ENCODE results near the gene ZNF622.

ZNF622 gene

GRCh38 chr5:16504571-16504970 is 39.0 kb upstream of the ZNF622 start:
- H3K4me3 ChIP-seq (ENCODE audit: low read depth, low read length) = no peak overlapping the region
- no peak for TF ChIP-seq CTCF (IDR thresholded peaks at IDR 0.05; ENCODE audit: borderline replicate concordance, insufficient read depth, low read depth, low read length)

- TF ChIP-seq CTCF (IDR thresholded peaks at IDR 0.05; ENCODE audit: borderline replicate concordance, insufficient read depth, low read depth, low read length) = no peak
- H3K4me3 ChIP-seq (ENCODE audit: low read depth, low read length) = no peak overlapping the region
These were observed 37.3 kb upstream of the ZNF622 start for GRCh38 chr5:16502866-16503265.

- no peak for TF ChIP-seq CTCF (IDR thresholded peaks at IDR 0.05; ENCODE audit: borderline replicate concordance, insufficient read depth, low read depth, low read length)
- H3K4me3 ChIP-seq (ENCODE audit: low read depth, low read length) = no peak overlapping the region
These were observed 34.4 kb upstream of the ZNF622 start for GRCh38 chr5:16500024-16500423.

- H3K4me3 ChIP-seq (ENCODE audit: low read depth, low read length) = no peak overlapping the region
- no peak for TF ChIP-seq CTCF (IDR thresholded peaks at IDR 0.05; ENCODE audit: borderline replicate concordance, insufficient read depth, low read depth, low read length)
These were observed 31.9 kb upstream of the ZNF622 start for GRCh38 chr5:16497546-16497945.

- no peak overlapping the region for H3K4me3 ChIP-seq (ENCODE audit: low read depth, low read length)
- no peak for TF ChIP-seq CTCF (IDR thresholded peaks at IDR 0.05; ENCODE audit: borderline replicate concordance, insufficient read depth, low read depth, low read length)
These were observed 27.7 kb upstream of the ZNF622 start for GRCh38 chr5:16493261-16493660.

- TF ChIP-seq CTCF (IDR thresholded peaks at IDR 0.05; ENCODE audit: borderline replicate concordance, insufficient read depth, low read depth, low read length) = no peak
- H3K4me3 ChIP-seq (ENCODE audit: low read depth, low read length) = no peak overlapping the region
These were observed 27.0 kb upstream of the ZNF622 start for GRCh38 chr5:16492398-16493140.

GRCh38 chr5:16490911-16491310 is 25.3 kb upstream of the ZNF622 start:
- H3K4me3 ChIP-seq (ENCODE audit: low read depth, low read length) = no peak overlapping the region
- TF ChIP-seq CTCF (IDR thresholded peaks at IDR 0.05; ENCODE audit: borderline replicate concordance, insufficient read depth, low read depth, low read length) = no peak
